Putamen (tissue), 1 donor: ENCODE data around the gene GABRE.

ENCODE experiments used
- DNase-seq: peaks from one replicate; pipeline ENCODE4 v3.0.0-alpha.2; 2016; ENCODE audit warnings: low spot score

Gene GABRE, protein sequence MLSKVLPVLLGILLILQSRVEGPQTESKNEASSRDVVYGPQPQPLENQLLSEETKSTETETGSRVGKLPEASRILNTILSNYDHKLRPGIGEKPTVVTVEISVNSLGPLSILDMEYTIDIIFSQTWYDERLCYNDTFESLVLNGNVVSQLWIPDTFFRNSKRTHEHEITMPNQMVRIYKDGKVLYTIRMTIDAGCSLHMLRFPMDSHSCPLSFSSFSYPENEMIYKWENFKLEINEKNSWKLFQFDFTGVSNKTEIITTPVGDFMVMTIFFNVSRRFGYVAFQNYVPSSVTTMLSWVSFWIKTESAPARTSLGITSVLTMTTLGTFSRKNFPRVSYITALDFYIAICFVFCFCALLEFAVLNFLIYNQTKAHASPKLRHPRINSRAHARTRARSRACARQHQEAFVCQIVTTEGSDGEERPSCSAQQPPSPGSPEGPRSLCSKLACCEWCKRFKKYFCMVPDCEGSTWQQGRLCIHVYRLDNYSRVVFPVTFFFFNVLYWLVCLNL

DNA sequence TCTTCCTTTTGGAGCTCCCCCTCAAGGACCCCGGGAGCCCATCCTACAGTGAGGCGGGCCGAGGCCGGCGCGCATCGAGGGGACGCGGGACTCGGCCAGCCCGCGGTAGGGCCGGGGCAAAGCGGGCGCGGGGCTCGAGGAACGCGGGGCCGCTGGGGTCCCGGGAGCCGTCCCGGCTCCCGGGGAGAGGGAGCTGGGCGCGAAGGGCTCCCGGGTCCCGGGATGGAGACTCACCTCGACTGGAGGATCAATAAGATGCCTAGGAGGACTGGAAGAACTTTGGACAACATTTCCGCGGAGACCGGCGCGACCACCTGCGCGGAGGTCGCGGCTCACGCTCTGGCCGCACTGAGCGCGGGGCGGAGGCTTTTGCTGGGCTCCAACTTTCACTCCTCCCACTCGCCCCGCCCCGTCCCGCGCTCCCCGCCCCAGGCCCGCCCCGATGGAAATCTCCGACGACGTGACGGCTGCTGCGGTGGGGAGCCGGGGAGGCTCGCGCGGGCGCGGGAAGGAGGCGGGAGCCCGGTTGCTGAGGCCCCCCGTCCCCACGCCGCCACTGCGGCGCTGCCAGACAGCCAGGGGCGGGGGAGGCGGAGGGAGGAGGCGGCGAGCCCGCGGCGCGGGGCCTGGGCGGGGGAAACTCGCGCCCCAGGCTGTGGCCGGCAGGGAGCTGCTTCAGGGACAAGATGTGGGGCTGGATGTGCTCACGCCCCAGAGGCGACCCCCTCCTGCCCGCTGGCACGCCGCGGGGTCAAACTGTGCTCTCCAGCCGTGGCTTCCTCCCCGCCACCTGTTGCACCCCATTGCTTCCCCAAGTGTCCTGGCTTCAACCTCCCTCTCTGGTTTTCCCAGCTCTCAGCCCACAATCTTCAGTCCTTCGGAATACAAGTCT is at the start of gene GABRE:
Gene GABRE (minus strand): TSS at position 341 of the 892 bp plus-strand sequence. CDS start 51 bp downstream, at position 290.
- no peak for DNase-seq

DNA sequence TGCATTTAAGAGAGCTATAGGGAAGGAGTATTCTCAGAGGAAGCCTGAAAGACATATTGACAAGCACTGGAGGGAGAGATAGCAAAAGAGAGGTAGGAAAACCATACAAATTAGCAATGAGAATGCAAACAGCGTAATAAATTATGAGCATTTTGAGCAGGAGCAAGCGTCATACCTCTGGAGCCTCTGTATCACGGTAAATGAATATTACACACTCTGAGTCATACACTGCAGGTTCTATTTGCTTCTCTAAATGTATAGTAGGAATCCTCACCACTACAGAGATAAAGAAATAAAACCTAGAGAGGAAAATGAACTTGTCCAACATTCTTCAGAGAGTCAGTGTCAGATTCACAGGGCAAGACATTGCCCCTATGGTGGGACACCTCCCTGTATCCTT is 46.4 kb upstream of the GABRE start:
- DNase-seq, result no peak

DNA sequence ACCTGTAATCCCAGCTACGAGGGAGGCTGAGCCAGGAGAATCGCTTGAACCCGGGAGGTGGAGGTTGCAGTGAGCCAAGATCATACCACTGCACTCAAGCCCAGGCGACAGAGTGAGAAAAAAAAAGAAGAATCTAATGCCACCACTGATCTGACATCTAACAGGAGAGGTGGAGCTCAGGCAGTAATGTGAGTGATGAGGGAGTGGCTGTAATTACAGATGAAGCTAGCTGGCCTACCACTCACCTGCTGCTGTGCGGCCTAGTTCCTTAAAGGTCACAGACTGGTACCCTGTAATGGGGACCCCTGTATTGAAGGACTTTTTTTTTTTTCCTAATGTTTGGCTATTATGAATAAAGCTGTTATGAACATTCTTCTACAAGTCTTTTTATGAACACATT is 25.3 kb upstream of the GABRE start:
- DNase-seq, result no peak

DNA sequence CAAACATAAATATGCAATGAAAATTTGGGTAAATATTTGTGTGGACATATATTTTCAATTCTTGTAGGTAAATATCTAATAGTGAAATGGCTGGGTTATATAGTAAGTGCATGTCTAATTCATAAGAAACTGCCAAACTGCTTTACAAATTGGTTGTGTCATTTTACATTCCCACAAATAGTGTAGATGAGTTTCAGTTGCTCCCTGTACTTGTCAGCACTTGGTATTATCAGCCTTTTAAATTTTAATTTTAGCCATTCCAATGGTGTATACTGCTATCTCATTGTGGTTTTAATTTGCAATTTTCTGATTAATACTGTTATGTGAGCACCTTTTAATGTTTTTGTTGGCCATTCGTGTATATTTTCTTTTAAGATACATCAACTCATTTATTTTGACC is 23.1 kb upstream of the GABRE start:
- no peak for DNase-seq

DNA sequence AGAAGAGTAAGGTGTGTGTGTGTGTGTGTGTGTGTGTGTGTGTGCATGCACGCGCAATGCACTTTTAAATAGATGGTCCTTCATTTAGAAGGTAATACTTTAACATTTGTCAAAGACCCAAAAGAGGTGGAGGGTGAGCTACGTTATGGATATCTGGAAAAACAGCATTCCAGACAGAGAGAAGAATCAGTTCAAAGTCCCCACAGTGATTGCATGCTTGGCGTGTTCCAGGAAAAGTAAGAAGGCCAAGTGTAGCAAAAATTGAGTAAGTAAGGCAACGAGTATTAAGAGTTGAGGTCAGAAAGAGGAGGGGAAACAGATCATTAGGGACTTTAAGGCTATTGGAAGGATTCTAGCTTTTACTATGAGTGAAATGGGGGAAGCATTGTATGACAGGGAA is 21.9 kb upstream of the GABRE start:
- DNase-seq, result no peak

DNA sequence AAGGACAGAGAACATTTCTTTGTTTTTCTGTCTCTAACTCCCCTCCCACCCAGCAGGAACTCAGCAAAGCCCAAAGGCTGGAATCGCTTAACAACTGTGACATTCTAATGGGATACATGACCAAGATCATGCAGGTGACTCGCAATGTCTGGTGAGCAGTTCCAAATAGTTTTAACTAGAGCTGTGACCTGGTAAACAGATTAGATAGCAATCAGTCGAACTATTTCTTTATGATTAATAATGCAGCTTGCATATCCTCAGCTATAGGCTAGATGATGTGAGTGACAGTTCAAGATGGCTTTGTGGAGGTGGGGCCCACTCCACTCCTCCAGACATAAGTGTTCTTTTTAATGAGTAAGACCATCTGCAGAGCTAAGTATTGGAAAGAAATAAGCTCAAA is 20.0 kb upstream of the GABRE start:
- DNase-seq, result no peak

DNA sequence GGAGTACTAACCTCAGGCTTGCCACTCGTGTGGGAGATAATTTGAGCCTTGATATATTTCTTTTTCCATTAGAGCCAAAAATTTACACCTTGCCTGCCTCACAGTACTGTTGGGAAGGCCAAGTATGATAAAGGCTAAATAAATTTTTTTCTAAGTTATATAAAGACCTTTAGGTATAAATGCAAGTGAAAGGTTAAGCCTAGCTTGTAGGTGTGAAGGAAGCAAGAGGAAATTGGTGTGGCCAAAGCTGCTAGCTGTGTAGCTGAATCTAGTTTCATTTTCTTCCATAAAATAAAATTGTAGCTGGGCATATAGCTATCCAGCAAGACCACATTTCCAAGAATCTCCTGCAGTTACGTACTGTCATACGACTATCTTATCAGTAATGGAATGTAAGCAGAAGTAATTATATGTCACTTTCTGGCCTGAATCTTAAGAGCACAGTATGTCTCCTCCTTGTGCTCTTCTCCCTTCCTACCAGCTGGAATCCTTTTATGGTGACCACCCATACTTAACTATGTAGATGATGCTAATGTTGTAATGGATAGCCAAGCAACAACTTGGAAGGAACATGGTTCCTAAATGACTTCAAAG is 14.3 kb upstream of the GABRE start:
- DNase-seq, result no peak

DNA sequence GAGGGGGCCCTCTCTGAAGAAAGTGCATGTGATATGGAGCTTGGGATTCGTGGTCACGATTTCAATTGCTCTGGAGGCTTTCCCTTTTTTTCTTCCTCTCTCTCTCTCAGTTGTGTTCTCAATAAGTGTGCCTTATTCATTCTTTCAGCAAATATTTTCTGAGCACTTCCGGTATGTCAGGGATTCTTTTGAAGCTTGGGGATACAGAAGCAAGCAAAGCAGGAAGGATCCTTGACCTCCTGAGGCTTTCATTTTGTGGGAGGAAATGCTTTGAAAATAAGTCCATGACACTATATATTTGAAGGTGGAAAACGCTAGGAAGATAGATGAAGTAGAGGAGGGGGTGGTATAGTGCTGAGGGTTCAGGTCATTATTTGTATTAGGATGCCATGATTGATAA is 12.6 kb upstream of the GABRE start:
- DNase-seq, result no peak

DNA sequence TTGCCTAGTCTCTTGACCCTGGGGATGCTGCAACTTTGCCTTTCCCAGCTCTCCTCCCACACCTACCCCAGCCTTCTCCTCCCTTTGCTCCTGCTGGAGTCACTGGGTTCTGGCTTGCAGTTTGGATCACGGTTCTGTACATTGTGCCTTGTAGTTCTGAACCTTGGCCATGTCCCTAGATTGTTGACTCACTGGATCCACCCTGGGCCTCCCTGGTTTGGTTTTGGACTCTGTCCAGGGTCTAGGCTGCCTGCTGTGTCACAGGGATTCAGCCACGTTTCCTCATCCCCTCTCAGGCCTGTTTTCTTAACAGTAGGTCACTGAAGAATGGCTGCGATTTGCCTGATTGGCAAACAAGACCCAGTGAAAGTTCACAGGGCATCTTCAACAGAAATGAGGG is 11.5 kb upstream of the GABRE start:
- no peak for DNase-seq

DNA sequence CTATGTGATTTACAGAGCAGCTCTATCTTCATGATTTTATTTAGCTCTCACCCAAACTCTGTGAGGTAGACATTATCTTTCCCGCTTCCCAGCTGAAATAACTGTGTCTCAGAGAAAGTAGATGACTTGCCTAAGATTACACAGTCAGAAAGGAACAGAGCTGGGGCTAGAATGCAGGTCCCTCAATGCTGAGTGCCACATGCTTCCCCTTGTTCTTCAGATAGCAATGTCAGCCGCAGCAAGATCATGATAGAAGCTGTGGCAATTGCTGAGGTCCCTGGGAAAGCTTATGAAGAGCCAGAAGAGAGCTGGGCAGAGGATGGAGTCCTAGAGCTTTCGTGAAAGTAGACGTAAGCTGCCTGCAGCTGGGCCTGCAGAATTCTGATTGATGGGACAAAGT is 11.1 kb upstream of the GABRE start:
- no peak for DNase-seq

DNA sequence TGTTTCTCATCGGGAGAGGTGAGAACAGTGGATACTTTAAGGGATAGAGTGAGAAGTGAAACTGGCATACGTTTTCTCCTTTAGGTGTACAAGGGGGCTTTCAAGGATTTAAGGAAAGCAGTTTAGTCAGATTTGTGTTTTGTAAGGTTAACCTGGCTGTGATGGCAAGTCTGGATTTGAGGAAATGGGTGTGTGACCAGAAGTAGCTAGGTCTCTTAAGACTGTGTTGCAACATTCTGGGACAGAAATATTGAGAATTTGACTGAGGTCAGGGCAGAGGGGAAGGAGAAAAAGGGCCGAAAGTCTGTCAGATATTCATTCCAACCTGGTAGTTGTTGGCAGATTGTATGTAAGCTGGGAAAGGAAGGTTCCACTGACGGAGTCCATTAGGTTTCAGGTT is 10.4 kb upstream of the GABRE start:
- no peak for DNase-seq

DNA sequence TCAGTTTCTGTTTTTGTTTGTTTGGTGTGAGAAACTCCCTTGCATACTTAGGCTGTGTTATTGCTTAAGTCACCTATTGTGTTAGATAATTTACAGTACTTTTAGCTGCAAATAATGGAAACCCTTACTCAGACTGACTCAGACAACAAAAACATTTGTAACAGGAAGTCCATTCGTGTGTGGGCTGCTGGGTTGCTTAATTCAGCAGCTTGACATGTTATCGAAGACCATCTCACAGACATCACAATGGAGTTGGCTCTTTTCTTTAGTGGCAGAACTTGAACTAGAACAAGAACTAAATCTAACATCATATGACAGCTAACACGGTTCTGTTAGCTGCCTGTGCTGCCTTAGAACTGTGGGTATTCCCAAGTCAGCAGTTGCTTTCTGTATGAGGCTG is 9.9 kb upstream of the GABRE start:
- DNase-seq, result no peak

DNA sequence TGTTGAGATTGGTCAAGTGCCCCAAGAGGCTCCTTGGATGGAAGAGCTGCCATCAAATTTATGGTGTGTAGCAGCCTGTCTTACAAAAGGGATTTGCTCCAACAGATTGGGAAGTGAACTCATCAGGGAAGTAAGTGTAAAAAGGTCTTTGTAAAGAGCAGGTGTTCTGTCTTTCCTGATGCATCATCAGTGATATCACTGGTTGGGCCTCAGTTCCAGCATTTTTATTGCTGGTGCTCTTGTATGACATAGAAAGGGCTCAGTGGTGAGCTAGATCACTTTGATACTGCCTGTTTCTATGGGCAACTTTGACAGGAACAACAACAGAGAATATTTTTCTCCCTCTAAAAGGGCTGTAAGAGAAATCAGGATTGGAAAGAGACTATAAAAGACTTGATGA is 8.7 kb upstream of the GABRE start:
- no peak for DNase-seq

DNA sequence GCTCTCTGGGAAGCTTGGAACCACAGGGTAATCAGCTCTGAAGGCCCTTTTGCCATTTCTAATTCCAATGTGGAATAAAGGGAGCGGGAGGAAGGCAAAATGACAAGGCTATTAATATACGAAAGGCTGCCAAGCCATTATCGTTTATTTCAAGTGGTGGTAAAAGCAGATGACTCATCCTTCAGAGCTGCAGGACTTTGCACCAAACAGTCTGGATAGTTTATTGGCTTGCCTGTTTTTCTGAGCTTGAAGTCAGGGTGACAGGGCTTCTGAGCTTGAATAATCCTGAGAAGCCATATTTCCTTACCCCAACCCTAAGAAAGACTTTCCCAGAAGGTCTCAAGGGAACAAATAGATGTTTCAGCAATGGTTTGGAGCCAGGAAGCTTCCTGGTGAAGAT is 7.7 kb upstream of the GABRE start:
- DNase-seq, result no peak

DNA sequence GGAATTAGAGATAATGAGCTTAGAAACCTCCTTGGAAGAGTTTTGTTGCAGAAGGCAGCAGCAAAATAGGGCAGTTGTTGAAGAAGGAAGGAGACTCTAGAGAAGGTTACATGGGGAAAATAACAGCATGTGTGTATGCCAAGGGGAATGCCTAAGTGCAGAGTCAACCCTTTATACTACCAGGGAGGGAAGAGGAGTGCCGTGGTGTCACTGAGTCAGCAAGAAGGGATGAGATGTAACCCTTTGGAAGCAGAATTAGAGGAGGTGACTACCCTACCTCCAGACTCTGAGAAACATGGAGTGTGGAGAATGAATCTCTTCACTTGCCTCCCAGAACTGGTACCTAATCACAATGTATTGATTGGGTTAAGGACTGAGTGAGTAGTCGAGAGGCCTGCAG is 6.7 kb upstream of the GABRE start:
- no peak for DNase-seq

DNA sequence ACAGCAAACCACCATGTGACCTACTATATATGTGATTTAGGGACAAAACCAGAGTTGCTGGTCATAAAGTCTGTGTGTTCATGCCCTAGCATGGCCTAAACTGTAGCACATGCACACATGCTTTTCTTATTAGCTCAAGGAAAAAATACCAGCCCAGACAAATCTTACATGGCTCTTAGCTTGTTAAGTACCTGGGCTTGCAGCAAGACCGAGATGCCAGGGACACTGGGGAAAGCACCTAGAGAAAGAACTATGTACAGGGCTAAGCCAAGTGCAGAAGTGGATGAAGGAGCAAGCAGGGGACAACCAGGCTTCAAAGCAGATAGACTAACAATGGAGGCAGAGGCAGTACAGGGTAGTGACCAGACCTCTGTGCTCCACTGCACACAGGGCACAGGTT is 3.4 kb upstream of the GABRE start:
- no peak for DNase-seq

DNA sequence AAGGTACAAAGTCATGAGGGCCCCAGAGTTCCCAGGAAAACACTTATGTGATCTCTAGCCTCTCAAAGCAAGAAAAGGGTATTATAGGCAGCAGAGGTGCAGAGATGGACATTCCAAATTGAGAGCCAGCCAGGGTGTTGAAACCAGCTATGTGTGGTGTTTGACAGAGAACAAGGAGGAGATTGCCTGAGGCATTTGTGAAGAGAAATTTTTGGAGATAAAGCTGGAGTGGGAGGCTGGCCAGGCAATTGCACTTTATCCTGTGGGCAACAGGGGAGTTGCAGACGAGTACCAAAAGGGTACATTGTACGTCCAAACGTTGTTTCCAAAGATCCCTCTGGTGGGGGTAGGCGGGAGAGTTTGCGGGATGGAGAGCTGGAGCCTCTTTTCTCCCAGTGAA is 2.5 kb upstream of the GABRE start:
- DNase-seq, result no peak

DNA sequence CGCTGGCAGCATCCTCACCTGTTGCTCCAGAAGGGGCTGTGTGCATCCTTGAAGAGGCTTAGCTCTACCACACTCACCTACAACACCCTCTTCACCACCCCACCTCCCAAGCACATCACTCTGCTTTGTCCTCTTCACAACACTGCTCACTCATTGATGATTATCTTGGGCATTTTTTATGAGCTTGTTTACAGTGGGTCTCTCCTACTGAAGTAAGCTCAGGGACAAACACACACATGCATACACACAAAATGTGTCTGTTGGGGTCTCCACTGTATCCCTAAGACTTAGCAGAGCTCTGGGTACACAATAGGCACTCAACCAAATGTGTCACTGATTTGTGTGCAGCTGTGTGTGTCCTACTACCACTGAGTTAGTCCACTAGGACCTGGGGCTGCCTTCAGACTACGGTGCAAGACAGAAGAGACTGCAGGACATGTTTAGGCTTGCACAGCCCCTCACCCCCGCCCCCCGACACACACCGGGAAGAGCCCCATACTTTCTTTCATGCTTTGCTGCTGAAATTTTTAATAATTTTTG is 1.3 kb upstream of the GABRE start:
- DNase-seq, result no peak

DNA sequence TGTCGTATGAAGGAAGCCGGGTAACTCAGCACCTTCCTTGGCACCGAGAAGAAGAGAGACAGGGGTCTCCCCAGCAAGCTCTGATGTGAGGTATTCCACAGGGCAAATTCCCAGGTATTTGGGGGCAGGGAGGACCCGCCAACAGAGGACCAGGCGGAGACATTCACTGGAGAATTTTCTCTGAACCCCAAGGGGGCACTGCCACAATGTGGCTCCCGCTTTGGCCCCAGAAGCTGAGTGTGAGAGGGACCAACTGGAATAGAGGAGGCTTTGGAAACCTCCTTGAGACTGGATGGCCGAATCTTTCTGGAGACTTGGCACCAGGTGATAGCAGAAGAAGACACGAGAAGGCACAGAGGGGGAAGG is 735 bp upstream of the GABRE start:
- DNase-seq, result no peak

DNA sequence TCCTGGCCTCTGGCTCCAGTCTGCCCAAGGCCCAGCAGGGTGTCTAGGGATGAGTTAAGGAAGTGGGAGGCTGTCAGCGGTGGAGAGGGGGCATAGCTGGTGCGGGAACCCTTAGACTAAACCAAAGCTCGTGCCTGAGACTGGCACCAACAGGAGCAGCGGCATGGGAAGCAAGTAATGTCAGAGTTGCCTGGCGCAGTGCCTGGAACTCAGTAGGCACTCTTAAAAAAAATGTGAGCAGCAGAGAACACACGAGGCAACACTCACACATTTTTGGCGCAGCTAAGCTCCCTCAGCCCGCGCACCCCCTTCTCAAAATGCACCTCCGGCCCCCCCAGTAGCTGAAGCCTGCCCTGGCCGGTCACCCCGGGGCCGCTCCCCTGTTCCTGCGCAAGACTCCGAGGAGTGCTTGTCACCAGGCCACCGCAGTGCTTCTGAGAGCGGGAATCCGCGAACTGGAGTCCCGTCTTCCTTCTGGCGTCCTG is 583 bp downstream of the GABRE start:
- DNase-seq, result no peak

DNA sequence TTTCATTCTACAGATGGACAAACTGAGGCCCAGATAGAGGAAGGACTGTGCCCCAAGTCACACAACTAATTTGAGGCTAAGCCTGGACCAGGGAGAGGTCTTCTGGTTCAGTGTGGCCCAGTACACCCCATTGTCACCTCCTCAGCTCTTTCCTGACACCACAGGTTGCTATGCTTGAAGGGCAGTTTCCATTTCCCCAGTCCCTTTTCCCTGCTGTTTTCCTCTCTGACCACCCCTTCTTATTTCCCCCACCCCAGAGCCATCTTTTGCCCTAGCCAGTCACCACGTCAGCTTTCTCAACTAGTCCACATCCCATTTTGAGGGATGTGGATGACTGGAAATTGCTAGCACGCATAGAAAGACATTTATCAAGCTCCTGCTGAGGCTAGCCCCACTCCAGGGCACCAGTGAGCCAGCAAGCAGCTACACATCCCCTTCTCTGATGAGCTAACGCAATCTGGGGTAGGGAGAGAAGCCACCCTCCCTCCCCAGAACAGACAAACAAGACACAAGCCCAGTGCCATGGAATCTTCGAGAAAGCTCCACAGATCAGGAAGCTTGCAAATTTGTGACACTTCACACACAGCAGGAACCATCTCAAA is 1.3 kb downstream of the GABRE start:
- DNase-seq, result no peak

DNA sequence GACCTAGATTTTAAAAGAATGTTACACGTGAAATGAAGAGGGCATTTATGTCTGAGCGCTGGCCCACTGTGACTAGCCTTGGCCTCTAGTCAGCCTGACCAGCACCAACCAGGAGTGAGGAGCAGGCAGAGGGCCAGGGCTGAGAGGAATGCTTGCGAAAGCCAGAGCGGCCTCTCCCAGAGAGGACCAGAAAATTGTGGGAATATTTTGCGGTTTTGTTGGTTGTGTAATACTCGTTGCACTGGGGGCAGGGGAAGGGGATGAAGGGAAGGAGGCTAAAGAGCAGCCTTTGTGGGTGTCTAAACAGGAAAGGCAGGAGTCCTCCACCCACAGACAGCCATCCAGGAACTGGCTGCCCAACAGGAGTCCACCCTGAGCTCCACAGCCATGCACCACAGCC is 3.8 kb downstream of the GABRE start:
- DNase-seq, result no peak
